NCI-H345 treated with DMSO at 0.1 percent for 48 hours (cell line): ENCODE data around the gene EEF1E1.
"Not testable (repeated sequence)": the region's sequence is repeated elsewhere in the genome, so short reads cannot be mapped to it uniquely, and the experiment has no call there.

Source experiments
- DNase-seq: peaks from one replicate; lab custom pipeline; 2025; ENCODE audit not compliant: unreplicated experiment; lab: John Stamatoyannopoulos, UW

Gene EEF1E1

GRCh38 chr6:8064638-8065518 lies 37.5 kb downstream of the EEF1E1 start:
- no peak for DNase-seq

DNA sequence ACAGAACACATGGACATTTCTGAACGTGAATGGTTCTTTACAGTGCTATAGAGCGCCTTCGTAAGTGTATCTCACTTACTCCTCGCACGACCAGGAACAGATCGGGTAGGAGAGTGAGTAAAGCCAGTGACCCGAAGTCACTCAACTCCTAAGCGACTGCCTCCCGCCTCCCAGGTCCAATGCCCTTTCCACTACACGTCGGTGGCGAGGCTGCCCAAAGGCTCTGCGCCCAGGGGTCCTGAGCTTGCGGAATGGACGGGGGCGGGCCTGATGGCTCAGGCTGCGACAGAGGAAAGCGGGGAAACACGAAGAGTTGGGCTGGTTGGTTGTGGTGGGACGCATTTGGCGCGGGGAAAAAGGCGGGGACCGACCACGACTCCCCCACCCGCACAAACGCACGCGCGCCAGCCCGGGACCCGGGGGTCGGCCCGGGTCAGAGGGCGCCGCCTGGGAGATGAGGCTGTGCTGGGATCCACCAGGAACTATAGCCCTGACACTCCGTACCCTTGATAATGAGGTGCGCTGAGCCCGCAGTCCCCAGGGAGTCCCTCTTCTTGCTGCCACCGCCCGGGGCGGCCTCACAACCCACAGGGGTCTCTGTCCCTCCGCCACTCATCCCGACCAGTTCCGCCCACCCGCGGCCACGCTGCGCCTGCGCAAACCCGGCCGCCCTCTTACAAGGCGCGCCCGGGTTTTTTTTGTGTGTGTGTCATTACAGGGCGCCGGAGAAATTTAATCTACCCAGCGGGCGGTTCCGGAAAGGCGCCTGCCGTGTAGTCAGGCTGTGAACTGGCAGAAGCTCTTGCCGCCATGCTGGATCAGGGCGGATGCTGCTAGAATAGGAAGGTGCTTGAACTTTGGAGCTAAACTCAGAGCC lies 38.3 kb downstream of the EEF1E1 start, which contains the start of gene BLOC1S5:
Gene BLOC1S5 (minus strand): TSS at position 629 of the 877 bp plus-strand sequence. CDS start 13 bp downstream, at position 616.
- DNase-seq, result peak; percentile 31

- DNase-seq, result no peak
Observed at GRCh38 chr6:8061736-8062135, 40.6 kb downstream of the EEF1E1 start.

DNA sequence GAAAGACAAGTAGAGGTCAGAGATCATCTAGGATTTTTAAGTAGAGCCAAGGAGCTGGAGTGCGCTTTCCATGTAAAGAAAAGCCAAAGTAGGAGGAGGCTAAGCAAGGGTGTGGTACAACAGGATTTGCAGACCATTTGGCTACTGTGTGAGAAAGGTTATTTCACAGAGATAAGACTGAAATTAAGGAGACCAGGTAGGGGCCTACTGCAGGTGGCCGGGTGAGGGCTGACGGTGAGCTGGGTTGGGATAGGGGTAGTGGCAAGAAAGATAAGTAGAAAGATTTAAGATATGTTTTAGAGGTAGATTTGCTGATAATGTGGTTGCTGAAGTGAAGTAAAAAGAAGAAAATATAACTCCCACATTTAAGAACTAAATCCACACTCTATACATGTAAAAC lies 42.0 kb downstream of the EEF1E1 start:
- no peak for DNase-seq

GRCh38 chr6:8059129-8059528 lies 43.2 kb downstream of the EEF1E1 start:
- no peak for DNase-seq

- DNase-seq, result no peak
Observed at GRCh38 chr6:8057793-8058192, 44.6 kb downstream of the EEF1E1 start.

DNA sequence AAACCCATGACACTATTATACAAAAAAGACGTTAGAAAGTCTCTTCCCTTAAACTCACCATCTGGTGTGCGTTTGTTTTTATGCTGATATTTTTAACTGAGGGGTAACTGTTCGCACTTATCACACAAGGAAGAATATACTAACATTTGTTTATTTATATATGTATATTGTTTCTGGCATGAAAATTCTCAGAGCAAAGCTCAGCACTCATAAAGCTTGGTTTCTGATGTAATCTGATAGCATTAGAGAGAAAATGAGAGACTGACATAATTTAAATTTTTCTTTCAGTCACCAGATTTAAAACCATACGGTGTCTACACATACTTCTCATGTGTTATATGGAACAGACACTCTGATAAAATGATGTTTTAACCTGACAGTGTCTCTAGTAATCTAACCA lies 45.1 kb downstream of the EEF1E1 start:
- no peak for DNase-seq

DNA sequence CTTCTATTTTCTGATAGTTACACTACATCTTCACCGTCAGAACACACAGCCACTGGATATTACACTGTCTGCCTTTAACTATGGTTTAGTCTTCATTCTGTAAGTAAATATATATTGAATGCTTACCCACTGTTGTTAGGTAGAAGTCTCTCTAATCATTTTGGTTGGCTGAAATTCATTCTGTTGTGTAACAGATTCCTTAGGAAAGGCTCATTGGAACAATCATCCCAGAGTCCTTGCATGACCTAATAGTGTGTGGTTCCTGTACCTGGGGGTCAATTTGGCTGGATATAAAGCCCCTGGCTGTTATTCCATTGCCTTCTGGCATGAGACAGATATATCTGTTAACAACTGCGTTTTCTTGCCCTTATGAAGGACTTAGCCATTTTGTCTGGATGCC lies 48.1 kb downstream of the EEF1E1 start:
- no peak for DNase-seq

DNA sequence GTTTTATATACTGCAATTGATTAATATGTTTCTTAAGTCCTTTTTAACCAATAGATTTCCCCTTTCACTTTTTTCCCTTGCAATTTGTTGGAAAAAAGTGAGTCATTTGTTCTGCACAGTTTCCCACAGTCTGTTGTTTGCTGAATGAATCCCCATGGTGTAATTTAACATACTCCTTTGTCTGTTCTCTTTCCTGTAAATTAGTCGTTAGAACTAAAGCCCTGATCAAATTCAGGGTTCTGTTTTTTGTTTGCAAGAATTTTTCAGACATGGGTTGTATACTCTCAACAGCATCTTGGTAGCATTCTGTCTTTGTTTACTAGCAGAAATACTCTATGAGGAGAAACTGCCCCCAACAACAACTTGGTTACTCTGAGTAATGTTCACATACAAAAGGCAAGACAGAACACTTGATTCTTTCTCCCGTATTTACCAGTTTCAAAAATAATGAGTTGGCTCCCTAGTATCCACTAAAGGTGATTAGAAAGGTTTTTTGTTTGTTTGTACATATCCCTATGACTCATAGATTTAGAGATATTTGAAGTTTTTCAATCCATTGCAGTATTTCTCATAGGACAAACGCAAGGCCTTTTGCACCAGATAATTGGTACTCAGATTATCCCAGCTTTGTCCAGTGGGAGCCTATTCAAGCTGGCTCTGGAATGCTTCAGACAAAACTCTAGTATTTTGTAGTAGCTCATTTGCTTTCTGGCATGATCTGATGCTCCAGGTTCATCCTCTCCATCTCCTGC lies 54.6 kb downstream of the EEF1E1 start:
- DNase-seq, result no peak

DNA sequence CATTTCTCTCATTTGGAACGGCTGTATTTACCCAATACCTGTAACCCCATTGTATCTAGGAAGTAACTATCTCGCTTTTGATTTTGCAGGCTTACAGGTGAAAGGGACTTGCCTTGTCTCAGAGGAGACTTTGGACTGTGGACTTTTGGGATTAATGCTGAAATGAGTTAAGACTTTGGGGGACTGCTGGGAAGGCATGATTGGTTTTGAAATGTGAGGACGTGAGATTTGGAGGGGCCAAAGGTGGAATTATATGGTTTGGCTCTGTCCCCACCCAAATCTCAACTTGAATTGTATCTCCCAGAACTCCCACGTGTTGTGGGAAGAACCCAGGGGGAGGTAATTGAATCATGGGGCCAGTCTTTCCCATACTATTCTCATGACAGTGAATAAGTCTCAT lies 56.6 kb downstream of the EEF1E1 start:
- DNase-seq, result not testable (repeated sequence)

GRCh38 chr6:8043221-8043620 lies 59.1 kb downstream of the EEF1E1 start:
- no peak for DNase-seq

DNA sequence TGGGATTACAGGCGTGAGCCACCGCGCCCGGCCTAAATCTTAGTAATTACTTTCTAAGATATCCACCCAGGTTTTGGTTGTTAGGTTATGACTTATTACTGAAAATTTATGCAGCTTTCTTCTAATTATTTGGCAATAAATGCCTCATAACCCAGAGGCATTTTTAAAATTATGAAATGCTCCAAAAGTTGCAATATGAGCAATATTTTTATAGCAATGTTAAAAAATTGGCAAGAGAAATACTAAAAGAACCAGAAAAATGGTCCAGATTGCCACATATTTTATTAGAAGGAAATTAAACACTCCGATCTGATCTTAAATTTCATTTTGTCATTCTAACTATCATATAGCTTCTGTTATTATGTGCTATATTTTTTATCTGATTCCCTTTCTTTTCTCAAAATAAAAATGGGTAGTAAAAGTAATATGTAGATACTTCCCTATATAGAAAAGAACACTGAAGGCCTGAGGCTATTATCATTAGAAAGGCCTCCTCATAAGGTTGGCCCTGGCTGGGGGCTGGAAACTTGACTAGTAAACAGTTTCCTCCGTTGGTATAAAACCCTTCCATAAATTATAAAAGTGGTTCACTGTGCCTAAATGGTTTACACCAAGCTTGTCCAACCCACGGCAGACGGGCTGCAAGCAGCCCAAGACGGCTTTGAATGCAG lies 60.3 kb downstream of the EEF1E1 start:
- no peak for DNase-seq

DNA sequence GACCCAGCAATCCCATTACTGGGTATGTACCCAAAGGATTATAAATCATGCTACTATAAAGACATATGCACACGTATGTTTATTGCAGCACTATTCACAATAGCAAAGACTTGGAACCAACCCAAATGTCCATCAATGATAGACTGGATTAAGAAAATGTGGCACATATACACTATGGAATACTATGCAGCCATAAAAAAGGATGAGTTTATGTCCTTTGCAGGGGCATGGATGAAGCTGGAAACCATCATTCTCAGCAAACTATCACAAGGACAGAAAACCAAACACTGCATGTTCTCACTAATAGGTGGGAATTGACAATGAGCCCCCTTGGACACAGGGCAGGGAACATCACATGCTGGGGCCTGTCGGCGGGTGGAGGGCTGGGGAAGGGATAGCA lies 68.2 kb downstream of the EEF1E1 start:
- not testable (repeated sequence) for DNase-seq

- no peak for DNase-seq
Observed at GRCh38 chr6:8030920-8031319, 71.4 kb downstream of the EEF1E1 start.
